Transverse colon (tissue), 3 donors: ENCODE measurements around the gene DST.

Experiments
- POLR2A ChIP-seq: fragments of 450-650 bp; IDR thresholded peaks from one replicate; pipeline ENCODE4 v1.6.1; 2016; ENCODE audit warnings: antibody characterized with exemption, mild to moderate bottlenecking, moderate library complexity
- TF ChIP-seq, protein P1 (sequence below), 5 experiments: fragments of 200-600 bp in 3 of 5; fragments of 450-650 bp in 2 of 5; sonication (generic) in 3 of 5; IDR thresholded peaks; 1 replicate in 2 of 5; 2 replicates in 3 of 5; pipeline ENCODE4 v1.5.1; 2016 to 2017; ENCODE audit warnings: antibody characterized with exemption in 5 of 5, inconsistent platforms in 3 of 5, mild to moderate bottlenecking in 2 of 5, moderate library complexity in 1 of 5

DNA sequence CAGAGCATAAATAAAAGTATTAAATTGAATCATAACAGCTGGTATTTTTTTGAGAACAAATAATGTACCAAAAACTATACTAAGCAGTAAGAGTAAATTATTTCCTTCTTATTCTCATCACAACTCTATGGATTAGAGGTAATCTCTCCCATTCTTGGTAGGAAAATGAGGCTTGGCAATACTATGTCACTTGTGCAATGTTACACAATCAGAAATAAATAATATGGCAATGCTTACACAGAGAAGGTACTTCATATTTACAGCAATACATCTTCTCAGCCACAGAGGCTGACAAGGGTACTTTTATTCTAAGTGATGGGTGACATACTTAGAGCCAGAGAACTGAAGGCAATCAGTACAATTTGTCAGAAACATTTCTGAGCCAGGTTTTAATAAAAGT, 3.9 kb downstream of the DST start:
- TF ChIP-seq, protein P1, sequence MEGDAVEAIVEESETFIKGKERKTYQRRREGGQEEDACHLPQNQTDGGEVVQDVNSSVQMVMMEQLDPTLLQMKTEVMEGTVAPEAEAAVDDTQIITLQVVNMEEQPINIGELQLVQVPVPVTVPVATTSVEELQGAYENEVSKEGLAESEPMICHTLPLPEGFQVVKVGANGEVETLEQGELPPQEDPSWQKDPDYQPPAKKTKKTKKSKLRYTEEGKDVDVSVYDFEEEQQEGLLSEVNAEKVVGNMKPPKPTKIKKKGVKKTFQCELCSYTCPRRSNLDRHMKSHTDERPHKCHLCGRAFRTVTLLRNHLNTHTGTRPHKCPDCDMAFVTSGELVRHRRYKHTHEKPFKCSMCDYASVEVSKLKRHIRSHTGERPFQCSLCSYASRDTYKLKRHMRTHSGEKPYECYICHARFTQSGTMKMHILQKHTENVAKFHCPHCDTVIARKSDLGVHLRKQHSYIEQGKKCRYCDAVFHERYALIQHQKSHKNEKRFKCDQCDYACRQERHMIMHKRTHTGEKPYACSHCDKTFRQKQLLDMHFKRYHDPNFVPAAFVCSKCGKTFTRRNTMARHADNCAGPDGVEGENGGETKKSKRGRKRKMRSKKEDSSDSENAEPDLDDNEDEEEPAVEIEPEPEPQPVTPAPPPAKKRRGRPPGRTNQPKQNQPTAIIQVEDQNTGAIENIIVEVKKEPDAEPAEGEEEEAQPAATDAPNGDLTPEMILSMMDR (IDR thresholded peaks at IDR 0.05), result no peak
- no peak for TF ChIP-seq POLR2A
